Body of pancreas (tissue), 4 donors: ENCODE results near the gene ZKSCAN1. TPM values are rescaled to one million over a fixed set of nuclear protein-coding genes. Genes with fewer than 3 reads are reported as not detected.
A peak's percentile ranks its signal among the peaks of the same experiment; 100 is the strongest.

ENCODE experiments used
- ATAC-seq: fragments of 150-250 bp; one replicate; pipeline ENCODE4 v1.9.1; 2016
- DNase-seq, 4 donors: peaks; one replicate each; pipeline ENCODE4 v3.0.0-alpha.2; 2019
- H3K27ac ChIP-seq, 4 donors: fragments of 200-600 bp; sonication (generic); 1 replicate in 3 of 4; 2 replicates in 1 of 4; pipeline versions ENCODE4 v1.5.1 to v1.6.1; 2016 to 2019; ENCODE audit warnings: mild to moderate bottlenecking in 1 of 4, mixed read lengths in 1 of 4, moderate library complexity in 1 of 4
- H3K27me3 ChIP-seq, 2 donors: fragments of 200-600 bp; sonication (generic); one replicate each; pipeline ENCODE4 v1.6.0; 2016; ENCODE audit warnings: mild to moderate bottlenecking in 1 of 2
- H3K36me3 ChIP-seq, 2 donors: fragments of 200-600 bp; sonication (generic); replicated peaks in 1 of 2; 2 replicates each; pipeline ENCODE4 v1.5.1; 2016; ENCODE audit warnings: low read depth in 2 of 2; ENCODE audit not compliant: insufficient read depth in 1 of 2
- H3K4me1 ChIP-seq: fragments of 200-600 bp; sonication (generic); one replicate; pipeline ENCODE4 v1.6.0; 2016
- H3K4me3 ChIP-seq, 2 donors: fragments of 200-600 bp; sonication (generic); 1 replicate in 1 of 2; 2 replicates in 1 of 2; pipeline ENCODE4 v1.5.1; 2016 to 2019
- H3K9me3 ChIP-seq, 3 donors: fragments of 200-600 bp; sonication (generic); 1 replicate in 2 of 3; 2 replicates in 1 of 3; pipeline ENCODE4 v1.5.1; 2016
- CTCF ChIP-seq, 7 experiments: fragments of 450-650 bp in 4 of 7; fragments of 200-600 bp in 3 of 7; sonication (generic) in 3 of 7; IDR thresholded peaks; one replicate each; pipeline ENCODE4 v1.5.1; 2016 to 2019; ENCODE audit warnings: antibody characterized with exemption in 7 of 7
- POLR2A ChIP-seq, 3 donors: fragments of 450-650 bp; IDR thresholded peaks; one replicate each; pipeline ENCODE4 v1.6.1; 2016; ENCODE audit warnings: antibody characterized with exemption in 3 of 3, mild to moderate bottlenecking in 2 of 3
- WGBS, 2 donors: methylation state at CpG; one replicate each; pipeline ENCODE4 v1.1.5; 2017; 5-methylcytosine and 5-hydroxymethylcytosine counted together
- intact Hi-C: fragments of 100-400 bp; cut with DNase I; formaldehyde crosslinking; loops from one replicate; pipeline ENCODE4 v1.15.1; 2023
- total RNA-seq, 2 donors: library from RNA; depleted of rRNA; stranded (reverse); fragments of >200 nt; gene quantifications; one replicate each; pipeline ENCODE4 v1.1.0, GENCODE V29; 2016

ZKSCAN1 gene
- total RNA-seq, 2 donors from 2014 or later = 31.6 to 40.2 TPM

- peaks cover 36% of the 10 kb centered on the region for H3K4me1 ChIP-seq
- no peaks in the 10 kb centered on the region for H3K27me3 ChIP-seq
- no peak overlapping the region for H3K4me3 ChIP-seq
- H3K36me3 ChIP-seq = no peaks in the 10 kb centered on the region
- H3K9me3 ChIP-seq = no peaks in the 10 kb centered on the region
- no peak for TF ChIP-seq POLR2A (IDR thresholded peaks at IDR 0.05)
- no peak for TF ChIP-seq CTCF (IDR thresholded peaks at IDR 0.05)
- WGBS, 2 donors = 56 to 57% methylated on average over 8 of the region's 8 CpGs
- no peak for DNase-seq
- ATAC-seq = no peak
- intact Hi-C loops = loop anchor here (5.0 kb wide), 1 partner anchor 57 kb away; no protein-coding TSS in a partner anchor
- H3K27ac ChIP-seq = no peak overlapping the region
Measured at GRCh38 chr7:99994819-99995218, 20.6 kb upstream of the ZKSCAN1 start.

- TF ChIP-seq CTCF (IDR thresholded peaks at IDR 0.05) = no peak
- H3K9me3 ChIP-seq = no peaks in the 10 kb centered on the region
- intact Hi-C loops = no loop called here
- ATAC-seq = no peak
- no peak for DNase-seq
- no peaks in the 10 kb centered on the region for H3K36me3 ChIP-seq
- no peaks in the 10 kb centered on the region for H3K27me3 ChIP-seq
- peak overlapping the region in 3 of 4 donors; percentile 67 to 88 (median 68) for H3K27ac ChIP-seq
- no peak overlapping the region for H3K4me3 ChIP-seq
- WGBS, 2 donors = 62 to 79% methylated on average over 12 to 15 of the region's 15 CpGs
- H3K4me1 ChIP-seq = peaks cover 47% of the 10 kb centered on the region
Measured at GRCh38 chr7:99996755-99997544, 18.4 kb upstream of the ZKSCAN1 start.

GRCh38 chr7:99997545-99998137 lies 17.8 kb upstream of the ZKSCAN1 start:
- no peaks in the 10 kb centered on the region for H3K36me3 ChIP-seq
- peak; percentile 49 to 67 (median 64) for DNase-seq
- 14 to 58% methylated on average over 3 to 35 of the region's 35 CpGs for WGBS, 2 donors
- ATAC-seq = peak; percentile 20
- intact Hi-C loops = no loop called here
- peaks cover 50% of the 10 kb centered on the region for H3K4me1 ChIP-seq
- H3K27me3 ChIP-seq = no peaks in the 10 kb centered on the region
- no peak overlapping the region for H3K4me3 ChIP-seq
- TF ChIP-seq CTCF (IDR thresholded peaks at IDR 0.05) = peak in 6 of 7 experiments; percentile 13 to 39 (median 24)
- peak in 2 of 3 donors; percentile 61 to 64 for TF ChIP-seq POLR2A (IDR thresholded peaks at IDR 0.05)
- H3K9me3 ChIP-seq = no peaks in the 10 kb centered on the region
- H3K27ac ChIP-seq = peak overlapping the region in 3 of 4 donors; percentile 67 to 88 (median 68)

GRCh38 chr7:100000239-100000638 lies 15.2 kb upstream of the ZKSCAN1 start:
- ATAC-seq (no peak), DNase-seq (no peak)
- 50 to 62% methylated on average over 11 to 13 of the region's 13 CpGs for WGBS, 2 donors
- TF ChIP-seq POLR2A (IDR thresholded peaks at IDR 0.05) = no peak
- H3K36me3 ChIP-seq = no peaks in the 10 kb centered on the region
- no peak overlapping the region for H3K4me3 ChIP-seq
- H3K27me3 ChIP-seq = no peaks in the 10 kb centered on the region
- H3K27ac ChIP-seq = peak overlapping the region; percentile 52 to 88 (median 75)
- no peaks in the 10 kb centered on the region for H3K9me3 ChIP-seq
- intact Hi-C loops = no loop called here
- H3K4me1 ChIP-seq = peaks cover 67% of the 10 kb centered on the region
